GM10266 (cell line): ENCODE data around the gene MTCL3.

ENCODE experiments used
- DNase-seq: peaks from one replicate; pipeline ENCODE4 v3.0.0; 2012; ENCODE audit errors: extremely low spot score
- TF ChIP-seq, protein P1 (sequence below): IDR thresholded peaks from 2 replicates; pipeline ENCODE4 v1.5.1; 2012; ENCODE audit warnings: mild to moderate bottlenecking, low read depth; ENCODE audit not compliant: control insufficient read depth, insufficient read depth; ENCODE audit errors: missing control alignments

MTCL3 gene

DNA sequence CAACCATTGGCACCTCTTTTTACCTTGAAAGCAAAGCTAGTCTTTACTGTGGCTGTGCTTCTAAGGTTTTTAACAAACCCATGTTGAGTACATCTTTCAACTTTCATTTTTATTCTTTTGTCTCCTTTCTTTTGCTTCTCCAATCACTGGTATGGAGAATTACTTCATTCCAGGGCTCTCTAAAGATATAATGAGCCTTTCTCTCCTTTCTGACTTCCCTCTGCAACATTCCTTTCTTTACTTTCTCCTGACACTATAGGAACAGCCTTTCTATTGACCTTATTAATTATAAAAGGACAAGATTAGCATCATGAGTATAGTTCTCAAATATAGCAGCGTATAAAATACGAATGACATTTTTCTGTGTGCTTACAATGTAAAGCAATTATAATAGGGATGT is 36.8 kb downstream of the MTCL3 start:
- TF ChIP-seq, protein P1, sequence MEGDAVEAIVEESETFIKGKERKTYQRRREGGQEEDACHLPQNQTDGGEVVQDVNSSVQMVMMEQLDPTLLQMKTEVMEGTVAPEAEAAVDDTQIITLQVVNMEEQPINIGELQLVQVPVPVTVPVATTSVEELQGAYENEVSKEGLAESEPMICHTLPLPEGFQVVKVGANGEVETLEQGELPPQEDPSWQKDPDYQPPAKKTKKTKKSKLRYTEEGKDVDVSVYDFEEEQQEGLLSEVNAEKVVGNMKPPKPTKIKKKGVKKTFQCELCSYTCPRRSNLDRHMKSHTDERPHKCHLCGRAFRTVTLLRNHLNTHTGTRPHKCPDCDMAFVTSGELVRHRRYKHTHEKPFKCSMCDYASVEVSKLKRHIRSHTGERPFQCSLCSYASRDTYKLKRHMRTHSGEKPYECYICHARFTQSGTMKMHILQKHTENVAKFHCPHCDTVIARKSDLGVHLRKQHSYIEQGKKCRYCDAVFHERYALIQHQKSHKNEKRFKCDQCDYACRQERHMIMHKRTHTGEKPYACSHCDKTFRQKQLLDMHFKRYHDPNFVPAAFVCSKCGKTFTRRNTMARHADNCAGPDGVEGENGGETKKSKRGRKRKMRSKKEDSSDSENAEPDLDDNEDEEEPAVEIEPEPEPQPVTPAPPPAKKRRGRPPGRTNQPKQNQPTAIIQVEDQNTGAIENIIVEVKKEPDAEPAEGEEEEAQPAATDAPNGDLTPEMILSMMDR, result no peak
- no peak for DNase-seq

DNA sequence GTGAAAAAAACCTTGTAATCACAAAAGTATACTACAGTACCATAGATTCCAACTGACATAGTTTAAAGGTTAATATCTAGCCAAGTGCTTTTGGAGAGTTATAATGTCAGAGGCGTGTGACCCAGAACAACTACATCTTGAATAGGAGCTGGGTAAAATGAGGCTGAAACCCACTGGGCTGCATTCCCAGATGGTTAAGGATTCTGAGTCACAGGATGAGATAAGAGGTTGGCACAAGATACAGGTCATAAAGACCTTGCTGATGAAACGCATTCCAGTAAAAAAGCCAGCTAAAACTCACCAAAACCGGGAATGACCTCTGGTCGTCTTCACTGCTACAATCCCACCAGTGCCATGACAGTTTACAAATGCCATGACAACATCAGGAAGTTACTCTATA is 37.5 kb downstream of the MTCL3 start:
- TF ChIP-seq, protein P1, result no peak
- no peak for DNase-seq

DNA sequence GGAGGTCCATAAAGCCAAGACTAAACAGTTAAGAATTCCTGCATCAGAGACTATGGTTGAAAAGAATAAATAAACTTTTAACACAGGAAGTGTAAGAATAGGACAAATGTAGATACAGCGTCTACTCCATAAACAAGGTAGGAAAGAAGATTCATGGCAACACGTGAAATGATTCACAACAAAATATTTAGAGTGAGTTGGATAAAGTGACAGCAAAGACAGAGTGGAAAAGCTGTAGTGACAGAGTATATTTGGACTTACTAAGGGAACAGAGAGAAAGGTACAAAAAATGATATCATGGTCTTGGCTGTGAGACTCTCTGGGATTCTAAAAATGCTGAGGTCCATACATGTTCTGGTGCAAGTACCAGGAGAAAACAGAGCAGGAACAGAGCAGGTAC is 38.0 kb downstream of the MTCL3 start:
- DNase-seq, result no peak
- TF ChIP-seq, protein P1, result no peak

DNA sequence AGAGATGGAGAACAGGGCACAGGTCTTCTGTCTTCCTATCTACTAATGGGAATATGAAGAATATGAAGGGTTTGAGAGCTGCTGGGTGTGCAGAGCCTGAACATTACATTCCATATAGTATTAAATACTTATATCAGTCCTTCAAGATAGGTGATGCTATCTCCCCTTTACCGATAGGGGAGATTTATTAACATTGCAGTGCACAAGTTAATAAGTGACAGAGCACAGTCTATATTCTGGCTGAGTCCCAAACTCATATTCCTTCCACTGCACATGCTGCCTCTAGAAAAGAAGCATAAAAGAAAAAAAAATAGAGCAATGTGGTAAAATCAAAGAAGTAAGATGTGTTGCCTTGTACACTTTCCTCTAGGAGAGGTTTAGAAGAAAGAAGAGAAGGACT is 41.5 kb downstream of the MTCL3 start:
- TF ChIP-seq, protein P1, result no peak

DNA sequence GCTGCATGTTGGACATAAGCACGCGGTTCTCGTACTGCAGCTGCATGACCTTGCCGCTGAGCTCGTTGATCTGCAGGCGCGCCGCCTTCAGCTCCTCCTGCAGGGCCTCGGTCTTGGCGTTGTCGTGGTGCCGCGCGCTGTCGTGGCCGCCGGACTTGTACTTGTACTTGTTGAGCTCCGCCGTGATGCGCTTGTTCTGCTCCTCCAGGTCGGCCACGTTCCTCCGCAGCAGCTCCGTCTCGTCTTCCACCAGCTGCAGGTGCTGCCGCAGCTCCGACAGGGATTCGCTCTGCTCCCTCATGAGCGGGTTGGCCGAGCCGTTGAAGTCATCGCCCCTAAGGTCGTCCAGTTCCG is 43.3 kb downstream of the MTCL3 start:
- DNase-seq, result no peak
- TF ChIP-seq, protein P1, result no peak

More for the DNA sequence above, 41.5 kb downstream of the MTCL3 start:
- DNase-seq, result no peak

DNA sequence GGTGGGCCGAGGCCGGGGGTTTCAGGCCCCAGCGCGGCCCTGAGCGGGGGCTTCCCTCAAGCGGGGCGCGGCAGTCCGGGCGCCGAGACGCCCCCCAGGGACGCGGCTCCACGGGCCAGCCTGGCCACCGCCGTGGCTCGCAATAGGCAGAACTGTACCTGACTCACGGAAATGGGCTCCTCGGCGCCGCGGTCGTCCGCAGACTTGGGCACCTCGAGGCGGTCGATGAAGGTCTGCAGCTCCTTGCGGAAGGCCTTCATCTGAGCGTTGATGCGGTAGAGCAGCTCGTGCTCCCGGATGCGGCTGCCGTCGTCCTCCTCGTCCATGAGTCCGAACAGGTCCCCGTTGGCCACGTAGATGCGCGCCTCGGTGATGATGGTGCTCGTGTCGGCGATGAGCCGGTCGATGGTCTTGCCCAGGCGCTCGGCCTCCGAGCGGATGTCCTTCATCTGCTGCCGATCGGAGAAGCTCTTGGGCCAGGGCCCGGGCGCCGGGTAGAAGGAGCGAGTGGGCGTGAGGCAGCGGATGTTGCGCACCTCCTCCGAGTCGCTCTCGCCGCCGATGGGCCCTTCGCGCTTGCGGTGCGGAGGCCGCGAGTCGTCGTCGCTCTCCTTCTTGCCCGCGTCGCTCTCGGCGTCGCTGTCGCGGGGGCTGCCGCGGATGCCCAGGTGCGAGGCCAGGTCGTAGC is 43.9 kb downstream of the MTCL3 start:
- DNase-seq, result no peak

More for the DNA sequence above, 43.9 kb downstream of the MTCL3 start:
- TF ChIP-seq, protein P1, result no peak
